Stimulated activated memory B cell treated with anti-CD40 and anti-IgM and Interleukin-4, amounts not matched to agents 10 μg/mL and 1 μg/mL and 100 μg/mL, for 72 hours (primary cell): ENCODE measurements around the gene ABHD17B.
"Not testable (repeated sequence)": the region's sequence is repeated elsewhere in the genome, so short reads cannot be mapped to it uniquely, and the experiment has no call there.

Experiments used
- ATAC-seq: fragments of 150-1000 bp; cut with Tn5 transposase; 2 replicates; pipeline ENCODE4 v1.10.0; 2021
- H3K27ac Mint-ChIP-seq: one replicate; pipeline ENCODE4 v1.8.0; 2022; ENCODE audit warnings: mild to moderate bottlenecking, mixed read lengths
- H3K27me3 Mint-ChIP-seq: one replicate; pipeline ENCODE4 v1.8.0; 2022; ENCODE audit warnings: mixed read lengths
- H3K36me3 Mint-ChIP-seq: one replicate; pipeline ENCODE4 v1.8.0; 2022; ENCODE audit warnings: mixed read lengths
- H3K4me1 Mint-ChIP-seq: one replicate; pipeline ENCODE4 v1.8.0; 2022; ENCODE audit warnings: mixed read lengths
- H3K4me3 Mint-ChIP-seq: one replicate; pipeline ENCODE4 v1.8.0; 2022; ENCODE audit warnings: mild to moderate bottlenecking, moderate library complexity, mixed read lengths
- H3K9me3 Mint-ChIP-seq: one replicate; pipeline ENCODE4 v1.8.0; 2022; ENCODE audit warnings: mixed read lengths

The ABHD17B gene

DNA sequence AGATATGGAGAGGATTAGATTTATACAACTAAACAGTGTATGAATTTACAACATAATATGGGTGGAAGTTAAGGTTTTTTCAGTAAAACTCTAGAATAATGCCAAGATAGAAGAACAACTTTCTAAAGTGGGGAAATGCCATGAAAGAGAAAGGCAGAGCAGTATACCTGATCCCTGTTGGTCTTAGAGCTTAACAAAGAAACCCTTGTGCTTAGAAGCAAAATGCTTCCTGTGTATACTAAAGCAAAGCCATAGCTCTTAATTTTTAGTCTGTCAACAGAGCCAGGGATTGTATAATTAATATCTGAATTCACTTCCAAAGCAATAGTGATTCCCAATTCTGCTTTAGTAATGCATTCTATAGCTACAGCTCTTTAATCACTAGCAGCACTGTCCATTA lies 14.8 kb upstream of the ABHD17B start:
- ATAC-seq, result no peak
- H3K4me3 Mint-ChIP-seq, result no peak overlapping the region
- no peaks in the 10 kb centered on the region for H3K27me3 Mint-ChIP-seq
- H3K27ac Mint-ChIP-seq, result no peak overlapping the region
- peaks cover 10% of the 10 kb centered on the region for H3K36me3 Mint-ChIP-seq
- H3K4me1 Mint-ChIP-seq, result peaks cover 19% of the 10 kb centered on the region
- no peaks in the 10 kb centered on the region for H3K9me3 Mint-ChIP-seq

DNA sequence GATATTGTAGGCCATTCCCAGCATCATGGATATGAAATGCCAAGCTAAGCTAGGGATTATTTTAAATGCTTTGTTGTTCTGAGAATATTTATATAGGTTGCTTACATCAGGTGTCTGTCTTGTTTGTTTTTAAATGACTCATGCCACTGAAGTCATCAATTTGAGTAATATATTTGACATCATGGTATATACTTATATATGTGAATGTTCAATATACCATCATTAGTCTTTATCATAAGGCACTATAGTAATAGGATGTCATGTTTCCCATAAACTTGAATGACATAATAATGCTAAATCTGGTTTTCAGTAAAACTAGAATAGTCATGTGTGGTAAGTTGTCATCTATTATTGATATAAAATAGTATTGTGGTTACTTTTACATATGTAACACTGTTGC lies 13.6 kb upstream of the ABHD17B start:
- Mint-ChIP-seq H3K4me1 (peaks cover 19% of the 10 kb centered on the region), H3K4me3 (no peak overlapping the region), H3K9me3 (no peaks in the 10 kb centered on the region), H3K36me3 (peaks cover 9% of the 10 kb centered on the region), H3K27me3 (no peaks in the 10 kb centered on the region), H3K27ac (no peak overlapping the region)
- ATAC-seq, result no peak

DNA sequence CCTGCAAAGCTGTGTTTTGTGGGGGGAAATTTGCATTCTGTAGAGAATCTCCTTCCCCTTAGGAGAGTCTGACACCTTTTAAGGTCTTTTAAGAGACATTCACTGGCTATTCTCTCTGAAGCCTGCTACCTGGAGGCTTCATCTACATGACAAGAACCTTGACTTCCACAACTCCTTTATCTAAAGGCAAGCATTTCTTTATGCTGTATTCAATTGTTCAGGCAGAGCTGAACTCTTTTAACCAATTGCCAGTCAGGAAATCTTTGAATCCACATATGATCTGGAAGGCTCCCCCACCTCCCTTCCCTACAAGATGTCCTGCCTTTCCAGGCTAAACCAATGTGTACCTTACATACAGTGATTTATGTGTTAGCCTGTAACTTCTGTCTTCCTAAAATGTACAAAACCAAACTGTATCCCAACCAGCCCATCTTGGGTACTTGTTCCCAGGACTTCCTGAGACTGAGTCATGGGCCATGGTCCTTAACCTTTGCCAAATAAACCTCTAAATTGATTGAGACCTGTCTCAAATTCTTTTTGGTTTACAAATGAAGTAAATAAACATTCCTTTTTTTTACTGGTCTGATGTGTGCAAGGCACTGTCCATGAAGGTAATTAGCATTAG lies 10.3 kb upstream of the ABHD17B start:
- no peak overlapping the region for H3K27ac Mint-ChIP-seq
- no peaks in the 10 kb centered on the region for H3K9me3 Mint-ChIP-seq
- H3K27me3 Mint-ChIP-seq, result no peaks in the 10 kb centered on the region
- H3K4me3 Mint-ChIP-seq, result no peak overlapping the region
- no peak for ATAC-seq
- peaks cover 31% of the 10 kb centered on the region for H3K4me1 Mint-ChIP-seq
- peaks cover 13% of the 10 kb centered on the region for H3K36me3 Mint-ChIP-seq

DNA sequence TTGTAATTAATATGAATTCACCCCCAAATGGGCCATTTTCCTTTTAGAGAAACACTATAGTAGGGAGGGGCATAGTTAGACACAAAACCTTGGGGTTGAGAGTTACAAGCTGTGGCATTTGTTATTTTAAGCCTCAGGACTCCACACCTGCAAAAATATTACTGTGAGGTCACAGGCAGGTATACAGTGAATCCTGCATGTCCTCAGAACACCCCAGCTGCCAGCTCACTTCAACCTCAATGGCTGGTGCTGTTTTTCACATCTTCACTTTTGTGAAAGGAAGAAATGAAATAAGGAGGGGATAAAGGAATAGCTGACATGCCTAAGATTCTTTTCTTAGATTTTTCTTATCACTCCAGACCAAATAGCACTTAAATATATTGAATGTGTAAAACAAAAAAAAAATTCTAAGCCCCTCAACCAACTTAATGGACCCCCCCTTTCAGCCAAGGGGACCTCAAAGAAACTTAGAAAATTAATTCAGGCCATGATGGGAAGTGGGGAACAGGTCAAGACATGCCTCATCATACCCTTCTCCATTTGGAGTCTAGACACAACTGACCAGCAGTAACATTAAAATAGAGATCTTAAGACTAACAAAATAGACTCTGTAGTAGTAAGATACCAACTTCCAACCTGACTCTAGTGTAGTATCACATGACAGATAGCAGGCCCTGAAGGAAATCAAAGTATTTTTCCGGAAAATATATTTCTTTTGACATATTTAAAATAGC lies 9.6 kb upstream of the ABHD17B start:
- Mint-ChIP-seq H3K4me1 (peaks cover 36% of the 10 kb centered on the region), H3K36me3 (peaks cover 13% of the 10 kb centered on the region), H3K27me3 (no peaks in the 10 kb centered on the region), H3K4me3 (no peak overlapping the region), H3K9me3 (no peaks in the 10 kb centered on the region), H3K27ac (no peak overlapping the region)
- ATAC-seq, result no peak

DNA sequence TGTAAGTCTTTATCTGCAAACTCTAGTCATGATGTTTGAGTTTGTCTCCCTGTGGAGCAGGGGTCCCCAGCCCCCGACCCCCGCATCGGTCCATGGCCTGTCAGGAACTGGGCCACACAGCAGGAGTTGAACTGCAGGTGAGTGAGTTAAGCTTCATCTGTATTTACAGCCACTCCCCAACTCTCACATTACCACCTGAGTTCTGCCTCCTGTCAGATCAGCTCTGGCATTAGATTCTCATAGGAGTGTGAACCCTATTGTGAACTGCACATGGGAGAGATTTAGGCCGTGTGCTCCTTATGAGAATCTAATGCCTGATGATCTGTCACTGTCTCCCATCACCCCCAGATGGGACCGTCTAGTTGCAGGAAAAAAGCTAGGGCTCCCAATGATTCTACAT lies 7.4 kb upstream of the ABHD17B start:
- Mint-ChIP-seq H3K4me1 (peaks cover 36% of the 10 kb centered on the region), H3K27me3 (no peaks in the 10 kb centered on the region), H3K4me3 (no peak overlapping the region), H3K36me3 (peaks cover 13% of the 10 kb centered on the region), H3K27ac (no peak overlapping the region), H3K9me3 (no peaks in the 10 kb centered on the region)
- ATAC-seq, result no peak

DNA sequence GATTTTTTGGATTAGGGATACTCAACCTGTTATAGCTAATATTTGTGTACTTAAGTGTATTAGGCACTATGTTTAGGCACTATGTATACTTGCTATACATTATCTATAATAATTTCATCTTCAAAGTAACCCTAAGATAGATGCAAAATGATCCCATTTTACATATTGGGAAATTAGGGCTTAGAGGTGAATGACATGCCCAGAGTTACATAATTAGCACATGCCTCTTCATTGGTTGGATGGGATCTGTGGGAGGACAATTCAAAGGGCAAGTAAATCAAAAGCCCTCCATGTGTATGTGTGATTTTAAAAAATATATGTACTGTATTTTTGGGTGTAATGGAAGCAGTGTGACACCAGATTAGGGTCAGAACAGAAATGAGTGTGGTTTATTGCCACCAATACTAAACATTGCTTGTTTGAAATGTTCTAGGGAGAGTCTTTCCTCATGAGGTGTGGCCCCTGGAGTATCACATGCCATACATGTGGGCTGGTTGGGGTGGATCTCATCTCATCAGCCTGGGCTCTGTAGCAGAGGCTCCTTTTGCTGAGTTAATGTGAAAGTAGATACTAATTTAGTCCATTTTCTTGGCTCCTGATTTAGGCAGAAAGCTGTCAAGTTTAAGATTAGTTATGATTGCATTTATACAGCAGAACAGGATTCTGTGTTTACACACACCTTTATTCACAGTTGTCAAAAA lies 6.0 kb upstream of the ABHD17B start:
- H3K4me3 Mint-ChIP-seq, result no peak overlapping the region
- ATAC-seq, result no peak
- H3K4me1 Mint-ChIP-seq, result peaks cover 36% of the 10 kb centered on the region
- H3K27ac Mint-ChIP-seq, result no peak overlapping the region
- H3K36me3 Mint-ChIP-seq, result peaks cover 6% of the 10 kb centered on the region
- H3K9me3 Mint-ChIP-seq, result no peaks in the 10 kb centered on the region
- no peaks in the 10 kb centered on the region for H3K27me3 Mint-ChIP-seq

DNA sequence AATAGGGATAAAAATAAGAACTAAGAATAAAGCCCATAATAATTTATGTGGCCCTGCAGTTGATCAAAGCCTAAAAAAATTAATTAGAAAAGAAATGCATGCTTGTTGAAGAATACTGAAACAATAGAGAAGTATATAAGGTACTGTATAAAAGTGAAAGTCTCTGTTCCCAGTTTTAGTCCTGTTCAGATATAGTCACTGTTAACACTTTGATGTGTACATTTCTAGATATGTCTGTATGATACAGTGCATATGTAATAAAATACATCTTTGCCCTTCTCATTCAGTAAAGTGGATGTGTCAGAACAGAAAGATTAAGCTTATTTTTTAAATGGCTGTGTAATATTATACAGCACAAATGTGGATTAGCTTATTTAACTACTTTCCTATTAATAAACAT lies 4.5 kb upstream of the ABHD17B start:
- Mint-ChIP-seq H3K36me3 (peaks cover 5% of the 10 kb centered on the region), H3K27me3 (no peaks in the 10 kb centered on the region), H3K4me3 (no peak overlapping the region), H3K9me3 (no peaks in the 10 kb centered on the region), H3K4me1 (peaks cover 41% of the 10 kb centered on the region), H3K27ac (no peak overlapping the region)
- ATAC-seq, result no peak

DNA sequence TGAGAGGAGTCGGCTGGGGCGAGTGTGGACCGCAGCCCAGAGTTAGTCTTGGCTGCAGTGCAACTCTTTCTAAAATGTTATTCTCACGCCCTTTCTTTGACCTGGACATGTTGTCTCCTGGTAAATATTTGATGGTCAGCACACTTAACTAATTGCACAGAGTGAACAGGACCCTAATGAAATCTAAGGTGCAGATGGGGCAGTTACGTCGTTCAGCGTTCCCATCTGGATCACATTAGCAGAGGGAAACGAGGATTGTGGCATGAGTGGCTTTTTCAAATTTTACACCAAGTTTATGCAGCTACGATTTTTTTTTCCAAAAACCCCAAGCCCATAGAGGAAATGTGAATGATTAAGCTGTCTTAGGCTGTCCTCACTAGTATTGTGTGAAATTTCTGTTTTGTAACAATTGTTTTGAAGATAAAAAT lies 929 bp upstream of the ABHD17B start:
- H3K4me3 Mint-ChIP-seq, result peak overlapping the region; percentile 100
- H3K4me1 Mint-ChIP-seq, result peaks cover 47% of the 10 kb centered on the region
- H3K27ac Mint-ChIP-seq, result peak overlapping the region; percentile 89

DNA sequence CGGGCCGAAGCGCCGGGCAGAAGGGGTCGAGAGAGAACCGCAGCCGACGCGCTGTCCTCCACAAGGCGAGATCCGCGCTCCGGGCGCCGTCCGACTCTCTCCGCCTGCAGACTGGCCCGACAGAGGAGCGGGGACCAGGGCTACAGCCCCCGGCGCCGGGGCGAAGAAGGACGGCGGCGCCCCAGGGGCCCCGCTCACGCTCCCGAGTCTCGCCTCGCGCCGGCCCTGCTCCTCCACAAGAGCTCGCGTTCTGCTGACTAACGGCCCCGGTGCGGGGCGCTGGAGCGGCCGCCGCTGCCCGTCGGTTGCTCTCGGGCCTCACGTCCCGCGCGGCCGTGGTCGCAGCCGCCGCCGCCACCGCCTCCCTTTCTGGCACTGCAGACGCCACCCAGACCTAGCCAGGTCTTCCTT lies 338 bp downstream of the ABHD17B start:
- peak overlapping the region; percentile 89 for H3K27ac Mint-ChIP-seq
- H3K4me1 Mint-ChIP-seq, result peaks cover 43% of the 10 kb centered on the region
- peaks cover 4% of the 10 kb centered on the region for H3K36me3 Mint-ChIP-seq
- peak overlapping the region; percentile 100 for H3K4me3 Mint-ChIP-seq
- peak; percentile 45 for ATAC-seq
- H3K9me3 Mint-ChIP-seq, result no peaks in the 10 kb centered on the region
- H3K27me3 Mint-ChIP-seq, result no peaks in the 10 kb centered on the region

More for the DNA sequence above, 929 bp upstream of the ABHD17B start:
- Mint-ChIP-seq H3K27me3 (no peaks in the 10 kb centered on the region), H3K9me3 (no peaks in the 10 kb centered on the region), H3K36me3 (no peaks in the 10 kb centered on the region)
- no peak for ATAC-seq

DNA sequence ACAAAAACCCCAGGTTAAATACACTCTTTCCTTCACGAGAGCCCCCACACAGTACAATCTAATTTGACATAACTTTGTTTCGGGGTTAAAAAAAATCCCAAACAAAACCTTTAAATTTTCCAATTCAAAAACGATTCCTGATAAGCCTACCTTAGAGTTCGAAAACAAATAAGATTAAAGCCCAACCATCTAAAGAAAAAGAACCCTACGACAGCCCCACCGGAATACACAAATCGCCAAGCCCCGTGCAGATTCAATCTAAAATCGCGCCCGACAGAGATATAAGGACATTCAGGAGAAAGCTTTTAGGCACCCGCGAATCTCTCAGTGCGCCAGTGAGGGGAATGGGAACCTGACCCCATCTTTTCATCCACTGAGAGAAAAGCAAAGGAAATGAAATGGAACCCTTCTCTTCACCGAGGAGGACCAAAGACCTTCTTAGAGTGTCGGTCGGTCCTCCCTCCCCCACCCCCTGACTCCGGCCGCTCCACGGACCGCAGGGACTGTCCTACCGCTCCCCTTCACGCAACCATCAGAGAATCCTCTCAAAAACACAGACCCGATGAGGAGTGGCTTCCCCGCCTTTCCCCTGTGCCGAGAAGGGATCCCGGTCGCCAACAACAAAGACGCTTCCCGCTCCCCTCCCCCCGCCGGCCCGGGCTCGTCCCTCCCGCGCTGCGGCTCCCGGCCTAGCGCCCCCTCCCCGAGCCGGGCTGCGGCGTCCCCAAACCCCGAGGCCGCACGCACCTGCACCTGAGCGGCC lies 925 bp downstream of the ABHD17B start:
- peak; percentile 16 for ATAC-seq
- Mint-ChIP-seq H3K36me3 (peaks cover 6% of the 10 kb centered on the region), H3K27ac (peak overlapping the region; percentile 89), H3K9me3 (no peaks in the 10 kb centered on the region), H3K4me3 (peak overlapping the region; percentile 100), H3K27me3 (no peaks in the 10 kb centered on the region), H3K4me1 (peaks cover 37% of the 10 kb centered on the region)

DNA sequence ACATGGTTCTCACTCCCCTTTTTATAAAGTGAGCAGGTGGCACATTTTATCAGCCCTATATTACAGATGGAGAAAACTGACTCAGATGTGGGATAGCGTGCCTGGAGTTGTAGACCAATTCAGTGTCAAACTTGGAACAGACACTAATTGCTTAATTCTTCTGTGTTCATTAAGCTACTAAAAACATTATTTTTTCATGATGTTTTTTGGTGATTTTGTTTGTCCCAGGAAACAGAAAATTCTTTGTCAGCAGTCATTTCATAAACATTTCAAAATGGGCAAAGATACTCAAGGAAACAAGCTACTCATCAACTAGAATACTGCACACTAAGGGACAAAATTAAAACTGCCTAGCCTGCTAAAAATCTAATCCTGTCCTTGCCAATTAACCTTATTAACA lies 2.2 kb downstream of the ABHD17B start:
- H3K27me3 Mint-ChIP-seq, result no peaks in the 10 kb centered on the region
- peaks cover 35% of the 10 kb centered on the region for H3K4me1 Mint-ChIP-seq
- no peaks in the 10 kb centered on the region for H3K9me3 Mint-ChIP-seq
- H3K27ac Mint-ChIP-seq, result no peak overlapping the region
- H3K4me3 Mint-ChIP-seq, result peak overlapping the region; percentile 100
- peaks cover 6% of the 10 kb centered on the region for H3K36me3 Mint-ChIP-seq
- no peak for ATAC-seq

DNA sequence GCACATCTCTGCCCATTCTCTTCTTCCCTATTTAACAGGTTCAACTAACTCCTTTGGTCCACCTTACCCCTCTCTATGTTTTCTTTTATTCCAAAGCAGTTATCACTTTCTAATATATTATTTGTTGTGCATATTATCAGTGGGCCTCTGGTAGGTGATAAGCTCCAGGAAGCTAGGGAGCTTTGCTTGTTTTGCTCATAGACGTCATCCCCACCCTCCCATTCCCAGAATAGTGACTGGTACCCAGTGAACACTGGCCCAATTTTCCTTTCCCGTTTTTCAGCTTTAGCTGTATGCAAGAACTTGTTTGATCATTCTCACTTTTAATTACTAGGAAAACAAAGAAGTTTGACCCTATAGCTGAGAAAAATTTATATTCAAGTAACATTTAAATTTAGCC lies 6.9 kb downstream of the ABHD17B start:
- no peaks in the 10 kb centered on the region for H3K27me3 Mint-ChIP-seq
- no peak overlapping the region for H3K4me3 Mint-ChIP-seq
- no peak for ATAC-seq
- H3K4me1 Mint-ChIP-seq, result peaks cover 45% of the 10 kb centered on the region
- H3K9me3 Mint-ChIP-seq, result no peaks in the 10 kb centered on the region
- H3K36me3 Mint-ChIP-seq, result peaks cover 6% of the 10 kb centered on the region
- H3K27ac Mint-ChIP-seq, result no peak overlapping the region

DNA sequence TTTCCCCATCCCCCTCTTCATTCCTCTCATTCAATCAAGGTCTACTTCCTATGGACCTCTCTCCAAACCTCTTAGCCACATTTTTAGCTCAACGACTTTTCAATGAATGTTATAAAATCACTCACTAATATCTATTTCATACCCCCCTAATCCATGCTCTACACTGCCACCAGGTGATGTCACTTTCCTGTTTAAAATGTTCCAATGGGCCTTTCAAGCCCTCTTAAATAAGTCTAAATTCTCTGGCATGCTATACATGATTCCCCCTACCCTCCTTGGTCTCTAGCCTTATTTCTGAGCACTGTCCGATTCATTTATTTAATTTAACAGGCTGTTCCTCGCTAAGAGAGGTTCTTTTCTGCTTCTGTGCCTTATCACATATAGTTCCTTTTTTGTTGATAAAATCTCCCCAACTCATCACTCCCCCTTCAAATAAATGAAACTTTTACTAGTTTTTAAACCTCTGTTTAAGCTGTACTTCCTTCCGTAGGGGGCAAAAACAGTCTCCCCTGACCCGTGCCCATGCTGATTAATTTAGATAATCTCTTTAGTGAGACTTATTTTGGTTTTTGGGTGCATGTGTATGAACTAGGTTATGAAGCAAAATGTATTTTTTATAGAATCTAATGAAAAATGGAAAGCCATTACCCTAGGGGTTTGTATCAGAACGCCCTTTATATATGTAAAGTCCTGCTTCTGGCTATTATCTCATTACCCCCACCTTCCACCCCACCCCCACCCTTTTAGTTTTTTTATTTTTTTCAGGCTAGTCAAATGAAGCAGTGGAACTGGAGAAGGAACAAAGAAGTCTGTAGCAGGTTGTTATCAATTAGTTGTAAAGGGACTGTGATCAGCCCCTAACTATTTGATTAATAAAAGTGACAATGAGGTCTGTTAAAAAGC lies 9.0 kb downstream of the ABHD17B start:
- Mint-ChIP-seq H3K36me3 (peaks cover 12% of the 10 kb centered on the region), H3K4me1 (peaks cover 54% of the 10 kb centered on the region), H3K4me3 (no peak overlapping the region), H3K27ac (peak overlapping the region; percentile 31), H3K9me3 (no peaks in the 10 kb centered on the region), H3K27me3 (no peaks in the 10 kb centered on the region)
- ATAC-seq, result no peak

DNA sequence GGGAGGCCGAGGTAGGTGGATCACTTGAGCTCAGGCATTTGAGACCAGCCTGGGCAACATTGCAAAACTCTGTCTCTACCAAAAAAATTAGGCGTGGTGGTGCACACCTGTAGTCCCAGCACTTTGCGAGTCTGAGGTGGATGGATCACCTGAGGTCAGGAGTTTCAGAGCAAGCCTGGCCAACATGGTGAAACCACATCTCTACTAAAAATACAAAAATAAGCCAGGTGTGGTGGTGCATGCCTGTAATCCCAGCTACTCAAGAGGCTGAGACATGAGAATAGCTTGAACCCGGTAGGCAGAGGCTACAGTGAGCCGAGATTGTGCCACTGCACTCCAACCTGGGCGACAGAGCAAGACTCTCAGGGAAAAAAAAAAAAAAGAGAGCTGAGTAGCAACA lies 12.2 kb downstream of the ABHD17B start:
- not testable (repeated sequence) for ATAC-seq, H3K36me3 Mint-ChIP-seq, H3K4me3 Mint-ChIP-seq, H3K9me3 Mint-ChIP-seq, H3K27me3 Mint-ChIP-seq, H3K27ac Mint-ChIP-seq
- H3K4me1 Mint-ChIP-seq, result peaks cover 67% of the 10 kb centered on the region
